HEK293 (cell line): Measurements from ENCODE around the gene MUC13.

Experiments used
- TCF7L2 ChIP-seq: IDR thresholded peaks from 2 replicates; pipeline ENCODE4 v1.6.1; 2011; ENCODE audit warnings: low read depth, mild to moderate bottlenecking, inconsistent platforms, low read length, moderate library complexity, borderline replicate concordance
- YY1 ChIP-seq: fragments of 450-650 bp; formaldehyde crosslinking; IDR thresholded peaks from 2 replicates; pipeline ENCODE4 v1.5.1; 2018; ENCODE audit warnings: missing biosample characterization, missing genetic modification characterization
- ZBTB21 ChIP-seq: fragments of 450-650 bp; formaldehyde crosslinking; IDR thresholded peaks from 2 replicates; pipeline ENCODE4 v1.5.1; 2017; ENCODE audit warnings: missing biosample characterization, missing genetic modification characterization
- ZBTB8A ChIP-seq: fragments of 450-650 bp; formaldehyde crosslinking; IDR thresholded peaks from 2 replicates; pipeline ENCODE4 v1.5.1; 2016; ENCODE audit warnings: missing biosample characterization, missing genetic modification characterization
- ZNF140 ChIP-seq: fragments of 450-650 bp; formaldehyde crosslinking; IDR thresholded peaks from 2 replicates; pipeline ENCODE4 v1.5.1; 2016; ENCODE audit warnings: missing biosample characterization, missing genetic modification characterization
- ZNF707 ChIP-seq: fragments of 450-650 bp; formaldehyde crosslinking; IDR thresholded peaks from 2 replicates; pipeline ENCODE4 v1.5.1; 2016; ENCODE audit warnings: missing biosample characterization, missing genetic modification characterization
- TF ChIP-seq, protein P1 (sequence below): fragments of 450-650 bp; formaldehyde crosslinking; IDR thresholded peaks from 2 replicates; pipeline ENCODE4 v1.5.1; 2016; ENCODE audit warnings: missing biosample characterization, missing genetic modification characterization

DNA sequence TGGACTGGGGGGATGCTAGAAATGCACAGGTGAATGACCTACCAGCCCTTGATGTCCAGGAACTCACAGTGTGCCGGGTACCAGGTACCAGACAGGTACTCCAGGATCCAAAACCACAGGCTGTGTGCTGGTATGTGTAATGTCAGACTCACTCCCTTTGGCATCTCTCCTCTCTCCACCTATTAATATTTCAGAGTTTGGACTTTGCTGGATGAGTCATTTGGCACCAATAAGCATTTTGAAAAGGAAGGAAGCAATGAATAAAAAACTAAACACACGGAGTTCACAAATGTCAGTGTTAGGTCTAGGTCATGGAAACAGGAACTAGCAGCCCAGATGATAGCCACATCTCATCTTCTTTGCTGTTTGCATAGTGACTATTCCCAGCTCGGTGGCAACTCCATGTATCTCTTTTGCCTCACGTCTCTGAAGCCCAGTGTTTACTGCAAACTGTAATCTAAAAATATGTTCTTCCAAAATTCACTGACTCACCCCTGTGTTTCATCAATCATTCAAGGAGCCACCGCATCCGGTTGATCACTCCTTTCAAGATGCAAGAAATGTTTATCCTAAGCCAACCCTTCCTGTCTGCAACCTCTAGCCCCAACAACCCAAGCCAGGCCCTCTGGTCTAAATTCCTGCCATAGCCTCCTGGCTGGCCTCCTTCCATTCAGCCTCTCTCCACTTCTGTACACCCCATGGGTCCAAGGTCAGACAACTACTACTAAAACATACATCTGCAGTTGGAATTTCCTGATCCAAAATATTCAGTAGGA, 55.8 kb downstream of the MUC13 start:
- no peak for TF ChIP-seq TCF7L2
- TF ChIP-seq, protein P1, sequence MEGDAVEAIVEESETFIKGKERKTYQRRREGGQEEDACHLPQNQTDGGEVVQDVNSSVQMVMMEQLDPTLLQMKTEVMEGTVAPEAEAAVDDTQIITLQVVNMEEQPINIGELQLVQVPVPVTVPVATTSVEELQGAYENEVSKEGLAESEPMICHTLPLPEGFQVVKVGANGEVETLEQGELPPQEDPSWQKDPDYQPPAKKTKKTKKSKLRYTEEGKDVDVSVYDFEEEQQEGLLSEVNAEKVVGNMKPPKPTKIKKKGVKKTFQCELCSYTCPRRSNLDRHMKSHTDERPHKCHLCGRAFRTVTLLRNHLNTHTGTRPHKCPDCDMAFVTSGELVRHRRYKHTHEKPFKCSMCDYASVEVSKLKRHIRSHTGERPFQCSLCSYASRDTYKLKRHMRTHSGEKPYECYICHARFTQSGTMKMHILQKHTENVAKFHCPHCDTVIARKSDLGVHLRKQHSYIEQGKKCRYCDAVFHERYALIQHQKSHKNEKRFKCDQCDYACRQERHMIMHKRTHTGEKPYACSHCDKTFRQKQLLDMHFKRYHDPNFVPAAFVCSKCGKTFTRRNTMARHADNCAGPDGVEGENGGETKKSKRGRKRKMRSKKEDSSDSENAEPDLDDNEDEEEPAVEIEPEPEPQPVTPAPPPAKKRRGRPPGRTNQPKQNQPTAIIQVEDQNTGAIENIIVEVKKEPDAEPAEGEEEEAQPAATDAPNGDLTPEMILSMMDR = no peak
- no peak for TF ChIP-seq ZBTB8A (tag by site-specific recombination)
- no peak for TF ChIP-seq ZNF140
- no peak for TF ChIP-seq YY1 (tag by site-specific recombination)
- no peak for TF ChIP-seq ZBTB21 (tag by site-specific recombination)
- no peak for TF ChIP-seq ZNF707 (tag by site-specific recombination)
